Keratinocyte (primary cell): ENCODE measurements around the gene RPS25. TPM values are rescaled to one million over a fixed set of nuclear protein-coding genes. Genes with fewer than 3 reads are reported as not detected.
"Not testable (repeated sequence)": the region's sequence is repeated elsewhere in the genome, so short reads cannot be mapped to it uniquely, and the experiment has no call there.

Source experiments
- DNase-seq: peaks from one replicate; pipeline ENCODE4 v3.0.0-alpha.2; 2011; ENCODE audit warnings: low read depth, missing footprints, low spot score
- FAIRE-seq: peaks from 2 replicates; lab custom pipeline; 2011; peaks lifted over from hg19 to GRCh38; lab: Jason Lieb, UNC
- H2AFZ ChIP-seq: 2 replicates; pipeline ENCODE4 v1.6.0; 2012; ENCODE audit warnings: low read length, control low read depth, inconsistent platforms; ENCODE audit not compliant: control insufficient read depth
- H3K27ac ChIP-seq: 2 replicates; pipeline ENCODE4 v1.5.1; 2011; ENCODE audit warnings: low read length; ENCODE audit not compliant: control insufficient read depth, insufficient read depth
- H3K27me3 ChIP-seq: 3 replicates; pipeline ENCODE4 v1.6.0; 2011; ENCODE audit warnings: low read length; ENCODE audit not compliant: control insufficient read depth, insufficient read depth; ENCODE audit errors: extremely low read depth
- H3K36me3 ChIP-seq, 2 experiments: 2 replicates in 1 of 2; 3 replicates in 1 of 2; pipeline ENCODE4 v1.5.1; 2011; ENCODE audit warnings: low read length in 2 of 2, mild to moderate bottlenecking in 1 of 2; ENCODE audit not compliant: control insufficient read depth in 2 of 2, insufficient read depth in 2 of 2; ENCODE audit errors: extremely low read depth in 1 of 2
- H3K4me1 ChIP-seq: 3 replicates; pipeline ENCODE4 v1.5.1; 2011; ENCODE audit warnings: low read length; ENCODE audit not compliant: control insufficient read depth, insufficient read depth; ENCODE audit errors: extremely low read depth
- H3K4me2 ChIP-seq: 3 replicates; pipeline ENCODE4 v1.6.0; 2011; ENCODE audit warnings: low read depth, low read length; ENCODE audit not compliant: control insufficient read depth, insufficient read depth; ENCODE audit errors: extremely low read depth
- H3K4me3 ChIP-seq, 3 experiments: fragments of 200-600 bp in 1 of 3; sonication (generic) in 1 of 3; 2 replicates in 2 of 3; 3 replicates in 1 of 3; pipeline ENCODE4 v1.5.1; 2011 to 2016; ENCODE audit warnings: low read length in 3 of 3, mild to moderate bottlenecking in 3 of 3, control low read depth in 2 of 3, inconsistent platforms in 1 of 3, low read depth in 1 of 3, mixed read lengths in 1 of 3, mixed run types in 1 of 3, moderate library complexity in 1 of 3; ENCODE audit not compliant: control insufficient read depth in 2 of 3, insufficient read depth in 2 of 3; ENCODE audit errors: extremely low read depth in 1 of 3
- H3K79me2 ChIP-seq: 2 replicates; pipeline ENCODE4 v1.6.0; 2012; ENCODE audit warnings: low read length; ENCODE audit not compliant: control insufficient read depth, insufficient read depth
- H3K9ac ChIP-seq: 3 replicates; pipeline ENCODE4 v1.6.0; 2011; ENCODE audit warnings: low read length; ENCODE audit not compliant: control insufficient read depth, insufficient read depth; ENCODE audit errors: extremely low read depth
- H3K9me1 ChIP-seq: 3 replicates; pipeline ENCODE4 v1.6.0; 2011; ENCODE audit warnings: low read length; ENCODE audit not compliant: control insufficient read depth, insufficient read depth; ENCODE audit errors: extremely low read depth
- H3K9me3 ChIP-seq: 2 replicates; pipeline ENCODE4 v1.5.1; 2012; ENCODE audit warnings: low read depth, low read length; ENCODE audit not compliant: control insufficient read depth
- H4K20me1 ChIP-seq: 3 replicates; pipeline ENCODE4 v1.6.0; 2011; ENCODE audit warnings: low read length; ENCODE audit not compliant: control insufficient read depth, insufficient read depth; ENCODE audit errors: extremely low read depth
- CTCF ChIP-seq, 3 experiments: IDR thresholded peaks in 1 of 3; conservative IDR thresholded peaks in 1 of 3; optimal IDR thresholded peaks in 1 of 3; 2 replicates in 2 of 3; 3 replicates in 1 of 3; pipeline versions ENCODE3 to v1.5.1; 2011; ENCODE audit warnings: low read length in 3 of 3, mild to moderate bottlenecking in 3 of 3, moderate library complexity in 2 of 3, control low read depth in 1 of 3, inconsistent platforms in 1 of 3; ENCODE audit not compliant: insufficient read depth in 2 of 3; ENCODE audit errors: extremely low read depth in 1 of 3
- EZH2 ChIP-seq: IDR thresholded peaks from one replicate; pipeline ENCODE4 v1.6.1; 2012; ENCODE audit warnings: inconsistent platforms, mild to moderate bottlenecking, low read length, moderate library complexity
- dilution Hi-C: fragments of 300-500 bp; cut with MboI; formaldehyde crosslinking; loops from one replicate; pipeline ENCODE4 v1.7.0; 2020; ENCODE audit warnings: low sequenced_read_pairs; ENCODE audit not compliant: extremely low pct_ligation_motif_present
- polyA plus RNA-seq, 5 experiments: library from polyadenylated mRNA; depleted of rRNA in 3 of 5; stranded (reverse) in 3 of 5; stranded (forward) in 1 of 5; unstranded in 1 of 5; fragments of >200 nt; gene quantifications; 1 replicate in 1 of 5; 2 replicates in 3 of 5; 3 replicates in 1 of 5; pipeline versions ENCODE4 v1.2.1 to v1.2.3, GENCODE V29; 2011 to 2012; ENCODE audit warnings: missing spikeins in 2 of 5, low read depth in 1 of 5, low replicate concordance in 1 of 5
- small RNA-seq, 3 experiments: library from RNA; depleted of rRNA; stranded (forward); fragments of <200 nt; gene quantifications; one replicate each; pipeline ENCODE3, GENCODE V24; 2012; ENCODE audit warnings: low read depth in 3 of 3, low replicate concordance in 1 of 3; ENCODE audit not compliant: insufficient read length in 3 of 3

Gene RPS25
- polyA plus RNA-seq, 1 donor (not counting 4 experiments of a cell fraction or from before 2014, with no cell fraction given), result 978 TPM

- no peaks in the 10 kb centered on the region for H4K20me1 ChIP-seq
- no peaks in the 10 kb centered on the region for H3K9me1 ChIP-seq
- H3K27ac ChIP-seq, result no peak within 1 kb of the TSS
- no peak for DNase-seq
- no peaks in the 10 kb centered on the region for H3K79me2 ChIP-seq
- no peak for FAIRE-seq
- H3K27me3 ChIP-seq, result no peaks in the 10 kb centered on the region
- no peak within 1 kb of the TSS for H3K4me3 ChIP-seq
- no peaks in the 10 kb centered on the region for H3K4me1 ChIP-seq
- no peak within 1 kb of the TSS for H3K4me2 ChIP-seq
- no peak within 1 kb of the TSS for H3K9ac ChIP-seq
- TF ChIP-seq CTCF (optimal IDR thresholded peaks at IDR 0.05 in 1 of 3, IDR thresholded peaks at IDR 0.05 in 1 of 3, conservative IDR thresholded peaks at IDR 0.05 in 1 of 3; ENCODE audit: extremely low read depth in 1 of 3, insufficient read depth in 2 of 3, low read length in 3 of 3) (no peak), EZH2 (no peak)
- H3K9me3 ChIP-seq, result no peaks in the 10 kb centered on the region
- no peaks in the 10 kb centered on the region for H3K36me3 ChIP-seq
- dilution Hi-C loops, result no loop called here
- no peak within 1 kb of the TSS for H2AFZ ChIP-seq
These were observed 46.5 kb downstream of the RPS25 start, which contains the start of gene FOXR1 for GRCh38 chr11:118971646-118972045. Gene FOXR1, plus strand, starts transcription at chr11:118971761. Its CDS starts 171 bp downstream, at chr11:118971932.

- FAIRE-seq, H3K4me1 ChIP-seq, H3K27me3 ChIP-seq, H3K9me3 ChIP-seq, H3K4me2 ChIP-seq, dilution Hi-C loops, H4K20me1 ChIP-seq, H2AFZ ChIP-seq, H3K36me3 ChIP-seq, H3K4me3 ChIP-seq, H3K27ac ChIP-seq, DNase-seq, H3K9me1 ChIP-seq, H3K9ac ChIP-seq, H3K79me2 ChIP-seq: not testable (repeated sequence)
These were observed 48.6 kb downstream of the RPS25 start for GRCh38 chr11:118969508-118969907.

Small RNAs within 50 kb of the gene (small RNA-seq; reads per million reads assigned to genes)
- gene AP003392.2 (0 reads per million in 3 experiments), gene RF00017 (0 reads per million in 3 experiments), gene RF00019 (0 reads per million in 3 experiments)

Other genes starting within 250 kb of the RPS25 start
- gene DDX6, start 227.2 kb downstream of the RPS25 start, polyA plus RNA-seq, result 42.7 to 58.0 TPM (median 51.4 TPM) in 3 replicates
- not detected in 3 replicates for gene CXCR5, start 134.5 kb downstream of the RPS25 start, polyA plus RNA-seq
- 7.7 to 21.3 TPM (median 10.6 TPM) in 3 replicates for gene BCL9L, start 92.4 kb downstream of the RPS25 start, polyA plus RNA-seq
- 0.13 to 0.25 TPM (median 0.20 TPM) in 3 replicates for gene UPK2, start 62.0 kb downstream of the RPS25 start, polyA plus RNA-seq
- not detected in 3 replicates for gene FOXR1, start 46.6 kb downstream of the RPS25 start, polyA plus RNA-seq
- gene CENATAC, start 20.2 kb downstream of the RPS25 start, polyA plus RNA-seq, result 11.9 to 22.6 TPM (median 14.9 TPM) in 3 replicates
- gene TRAPPC4, start 423 bp upstream of the RPS25 start, polyA plus RNA-seq, result 113 to 121 TPM (median 119 TPM) in 3 replicates
- gene SLC37A4, start 12.5 kb upstream of the RPS25 start, polyA plus RNA-seq, result 17.0 to 25.0 TPM (median 20.2 TPM) in 3 replicates
- 103 to 170 TPM (median 119 TPM) in 3 replicates for gene HYOU1, start 38.9 kb upstream of the RPS25 start, polyA plus RNA-seq
- 9.0 to 18.9 TPM (median 12.1 TPM) in 3 replicates for gene VPS11, start 49.5 kb upstream of the RPS25 start, polyA plus RNA-seq
- 43.5 to 52.0 TPM (median 48.7 TPM) in 3 replicates for gene HMBS, start 66.5 kb upstream of the RPS25 start, polyA plus RNA-seq
- 59.7 to 75.4 TPM (median 60.4 TPM) in 3 replicates for gene DPAGT1, start 83.5 kb upstream of the RPS25 start, polyA plus RNA-seq
- gene C2CD2L, start 89.0 kb upstream of the RPS25 start, polyA plus RNA-seq, result 2.8 to 3.6 TPM (median 2.9 TPM) in 3 replicates
- 15.6 to 21.9 TPM (median 18.5 TPM) in 3 replicates for gene HINFP, start 103.2 kb upstream of the RPS25 start, polyA plus RNA-seq
- 0.14 to 0.27 TPM (median 0.21 TPM) in 3 replicates for gene ABCG4, start 130.7 kb upstream of the RPS25 start, polyA plus RNA-seq
- 8.1 to 11.3 TPM (median 9.0 TPM) in 3 replicates for gene NLRX1, start 150.4 kb upstream of the RPS25 start, polyA plus RNA-seq
- gene NHERF4, start 167.1 kb upstream of the RPS25 start, polyA plus RNA-seq, result not detected in 3 replicates
- gene CBL, start 188.0 kb upstream of the RPS25 start, polyA plus RNA-seq, result 7.9 to 15.2 TPM (median 14.1 TPM) in 3 replicates